HG03520 (cell line): ENCODE measurements around the gene EFCAB12.
A peak's percentile ranks its signal among the peaks of the same experiment; 100 is the strongest.
"Not testable (repeated sequence)": the region's sequence is repeated elsewhere in the genome, so short reads cannot be mapped to it uniquely, and the experiment has no call there.

ENCODE experiments used
- ATAC-seq: cut with Tn5 transposase; IDR thresholded peaks from one replicate; pipeline ENCODE4 v1.9.1; 2021; ENCODE audit warnings: mild to moderate bottlenecking, moderate library complexity; ENCODE audit not compliant: unreplicated experiment

The EFCAB12 gene

DNA sequence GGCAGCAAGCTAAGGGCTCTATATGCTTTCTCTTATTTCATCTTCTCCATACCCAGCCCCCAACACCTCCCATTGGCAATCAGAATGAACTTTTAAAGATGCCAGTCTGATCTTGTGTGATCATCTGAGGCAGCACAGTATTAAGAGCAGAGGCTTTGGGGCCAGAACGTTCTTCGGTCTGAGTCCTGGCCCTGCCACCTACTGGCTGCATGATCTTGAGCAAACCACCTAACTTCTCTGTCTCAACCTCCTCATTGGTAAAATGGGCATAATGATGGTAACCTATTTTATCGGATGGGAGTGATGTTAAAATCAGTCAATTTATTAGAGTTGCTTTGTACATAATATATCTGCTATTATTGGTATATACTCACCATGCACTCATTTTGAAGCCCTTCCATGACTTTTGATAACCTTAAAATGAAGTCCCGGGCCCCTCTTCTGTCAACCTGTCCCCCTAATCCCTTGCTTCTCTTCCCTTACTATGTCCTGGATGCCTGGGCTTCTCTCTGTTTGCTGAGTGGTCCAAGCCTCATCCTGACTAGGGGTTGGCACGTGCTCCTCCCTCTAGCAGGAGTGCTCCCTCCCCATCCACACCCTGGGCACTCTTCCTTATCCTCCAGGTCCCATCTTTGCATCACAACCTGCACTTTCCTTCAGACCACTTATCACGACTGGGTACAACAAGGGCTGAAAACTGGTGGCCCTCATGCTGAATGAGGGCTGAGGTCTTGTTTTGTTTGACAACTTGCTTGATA is 6.3 kb downstream of the EFCAB12 start:
- no peak for ATAC-seq

DNA sequence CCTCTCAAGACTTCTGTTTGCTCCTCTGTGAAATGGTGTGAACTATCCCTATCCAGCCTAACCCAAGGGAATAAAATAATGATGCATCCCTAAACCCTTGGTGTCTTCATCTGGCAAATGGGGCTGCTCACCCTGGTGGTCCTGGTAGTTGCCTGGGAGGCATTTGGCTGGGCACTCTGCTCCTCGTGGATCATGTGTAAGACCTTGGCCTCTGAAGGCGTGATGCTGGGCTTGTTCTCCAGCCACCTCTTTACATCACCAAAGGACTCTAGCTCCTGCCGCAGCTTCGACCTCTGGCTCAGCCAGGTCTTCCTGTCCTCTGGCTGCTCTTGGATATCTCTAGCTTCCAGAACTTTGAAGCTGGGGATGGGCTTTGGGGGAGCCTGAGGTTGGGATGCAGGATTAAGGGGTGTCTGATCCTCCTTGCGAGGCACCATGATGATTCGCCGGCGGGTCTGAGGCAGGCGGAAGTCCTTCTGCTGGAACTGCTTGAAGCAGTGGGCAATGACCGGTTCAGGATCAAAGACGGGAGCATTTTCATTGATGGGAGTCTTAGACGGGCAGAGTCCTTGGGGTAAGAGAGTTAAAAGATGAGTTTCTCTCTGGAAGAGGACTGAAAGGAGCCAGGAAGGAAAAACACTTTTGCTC is 7.1 kb downstream of the EFCAB12 start:
- ATAC-seq = no peak

DNA sequence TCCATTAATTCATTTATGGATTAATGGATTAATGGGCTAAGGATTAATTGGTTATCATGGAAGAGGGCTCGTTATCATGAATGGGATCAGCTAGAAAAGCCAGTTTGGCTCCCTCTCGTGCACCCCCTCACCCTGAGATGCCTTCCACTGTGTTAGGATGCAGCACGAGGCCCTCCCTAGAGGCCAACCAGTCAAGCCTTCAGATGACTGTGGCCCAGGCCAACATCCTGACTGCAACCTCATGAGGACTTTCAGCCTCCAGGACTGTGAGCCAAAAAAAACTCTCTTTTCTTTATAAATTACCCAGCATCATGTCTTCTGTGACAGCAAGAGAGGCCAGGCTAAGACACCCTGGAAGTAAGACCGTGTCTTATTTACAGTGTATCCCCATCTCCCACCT is 9.0 kb downstream of the EFCAB12 start:
- ATAC-seq = no peak

DNA sequence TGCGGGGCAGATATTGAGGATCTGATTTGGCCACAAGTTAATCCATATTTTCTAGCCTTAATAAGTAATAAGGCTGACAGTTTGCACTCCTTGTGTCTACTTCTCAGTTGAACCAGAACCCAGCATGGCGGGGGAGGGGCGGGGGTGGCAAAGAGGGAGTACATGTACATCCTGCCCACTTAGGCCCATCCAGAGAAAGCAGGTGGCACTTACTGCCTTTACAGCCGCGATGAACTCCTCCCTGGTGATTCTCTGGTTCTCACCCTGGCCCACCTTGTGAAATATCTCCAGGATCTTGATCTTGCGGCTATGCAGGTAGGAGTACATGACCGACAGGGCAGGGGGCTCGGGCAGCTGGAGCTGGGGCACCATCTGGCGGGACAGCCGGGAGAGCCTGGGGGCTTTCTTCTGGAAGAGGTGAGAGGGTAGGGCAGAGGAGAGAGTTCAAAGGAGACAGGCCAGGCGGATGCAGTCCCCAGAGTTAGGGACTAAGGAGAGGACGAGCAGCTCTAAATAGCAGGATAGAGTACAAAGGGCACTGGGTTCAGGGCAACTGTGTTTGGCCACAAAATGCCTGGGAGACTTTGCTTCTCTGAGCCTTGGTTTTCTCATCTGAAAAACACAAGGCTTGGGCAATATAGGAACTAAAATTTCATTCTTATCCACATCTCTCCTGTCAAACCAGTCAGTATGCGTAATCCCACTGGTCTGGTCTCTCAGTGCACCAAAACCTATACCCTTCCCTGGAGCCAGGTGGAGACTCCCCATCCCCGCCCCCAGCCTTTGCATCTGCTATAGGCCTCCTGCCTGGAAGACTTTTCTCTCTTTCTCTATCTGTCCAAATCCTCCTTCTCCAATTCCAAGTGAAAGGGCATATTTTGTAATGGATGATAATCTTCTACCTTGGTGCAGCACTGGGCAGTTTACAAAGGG is 10.1 kb downstream of the EFCAB12 start:
- ATAC-seq = no peak

DNA sequence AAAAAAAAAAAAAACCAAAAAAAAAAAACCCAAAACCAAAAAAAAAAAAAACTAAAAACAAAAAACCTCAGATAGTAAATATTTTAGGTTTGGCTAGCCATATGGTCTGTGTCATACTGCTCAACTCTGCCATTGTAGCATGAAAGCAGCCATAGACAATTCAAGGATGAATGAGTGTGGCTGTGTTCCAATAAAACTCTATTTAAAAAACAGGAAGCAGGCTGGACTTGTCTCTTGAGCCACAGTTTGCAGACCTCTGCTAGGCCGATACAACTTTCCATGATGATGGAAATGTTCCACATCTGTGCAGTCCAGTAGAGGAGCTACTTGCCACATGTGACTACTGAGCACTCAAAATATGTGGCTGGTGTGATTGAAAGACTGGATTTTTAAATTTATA is 11.1 kb downstream of the EFCAB12 start:
- ATAC-seq = no peak

DNA sequence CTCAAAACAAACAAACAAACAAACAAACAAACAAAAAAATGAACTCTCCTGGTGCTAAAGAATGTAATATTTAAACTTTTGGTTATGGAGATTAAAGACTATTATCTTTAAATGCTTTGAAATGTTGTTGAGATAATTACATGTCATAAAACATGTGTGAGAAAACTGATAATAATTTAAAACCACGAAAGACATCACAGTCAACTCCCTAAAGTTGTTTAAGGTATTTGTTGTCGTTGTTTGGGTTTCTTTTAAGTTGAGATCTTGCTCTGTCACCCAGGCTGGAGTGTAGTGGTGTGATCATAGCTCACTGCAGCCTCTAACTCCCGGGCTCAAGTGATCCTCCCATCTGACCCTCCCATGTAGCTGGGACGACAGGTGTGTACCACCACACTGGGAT is 12.0 kb downstream of the EFCAB12 start:
- ATAC-seq = no peak

DNA sequence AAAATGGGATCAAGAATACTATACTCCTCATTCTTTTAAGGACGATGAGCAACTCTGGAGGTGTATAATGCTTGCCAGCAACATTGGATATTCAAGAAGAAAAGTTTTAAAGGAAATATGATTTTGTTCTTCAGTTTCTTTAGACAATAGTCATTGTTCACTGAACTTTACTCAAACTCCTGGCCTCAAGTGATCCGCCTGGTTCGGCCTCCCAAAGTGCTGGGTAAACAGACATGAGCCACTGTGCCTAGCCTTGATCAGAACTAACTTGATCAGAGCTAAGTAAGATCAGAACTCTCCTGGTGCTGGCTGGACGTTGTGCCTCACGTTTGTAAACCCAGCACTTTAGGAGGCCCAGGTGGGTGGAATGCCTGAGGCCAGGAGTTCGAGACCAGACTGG is 12.6 kb downstream of the EFCAB12 start:
- ATAC-seq = no peak

DNA sequence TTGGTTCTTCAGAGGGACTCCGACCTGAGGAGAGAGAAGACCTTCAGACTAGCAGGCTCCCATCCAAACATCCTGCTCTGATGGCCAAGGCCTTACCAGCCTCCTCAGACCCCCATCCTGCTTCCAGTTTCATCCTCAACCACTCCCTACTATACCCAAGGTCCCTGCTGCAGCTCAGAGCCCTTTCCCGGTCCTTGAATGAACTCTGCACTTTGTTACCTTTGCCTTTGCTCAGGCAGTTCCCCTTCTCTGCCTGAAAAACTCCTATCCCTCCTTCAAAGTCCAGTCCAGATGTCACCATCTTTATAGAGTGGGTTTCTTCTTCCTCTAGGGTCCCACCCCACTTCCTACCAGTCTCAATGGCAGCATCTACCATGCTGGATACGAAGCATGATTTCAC is 13.1 kb downstream of the EFCAB12 start:
- no peak for ATAC-seq

DNA sequence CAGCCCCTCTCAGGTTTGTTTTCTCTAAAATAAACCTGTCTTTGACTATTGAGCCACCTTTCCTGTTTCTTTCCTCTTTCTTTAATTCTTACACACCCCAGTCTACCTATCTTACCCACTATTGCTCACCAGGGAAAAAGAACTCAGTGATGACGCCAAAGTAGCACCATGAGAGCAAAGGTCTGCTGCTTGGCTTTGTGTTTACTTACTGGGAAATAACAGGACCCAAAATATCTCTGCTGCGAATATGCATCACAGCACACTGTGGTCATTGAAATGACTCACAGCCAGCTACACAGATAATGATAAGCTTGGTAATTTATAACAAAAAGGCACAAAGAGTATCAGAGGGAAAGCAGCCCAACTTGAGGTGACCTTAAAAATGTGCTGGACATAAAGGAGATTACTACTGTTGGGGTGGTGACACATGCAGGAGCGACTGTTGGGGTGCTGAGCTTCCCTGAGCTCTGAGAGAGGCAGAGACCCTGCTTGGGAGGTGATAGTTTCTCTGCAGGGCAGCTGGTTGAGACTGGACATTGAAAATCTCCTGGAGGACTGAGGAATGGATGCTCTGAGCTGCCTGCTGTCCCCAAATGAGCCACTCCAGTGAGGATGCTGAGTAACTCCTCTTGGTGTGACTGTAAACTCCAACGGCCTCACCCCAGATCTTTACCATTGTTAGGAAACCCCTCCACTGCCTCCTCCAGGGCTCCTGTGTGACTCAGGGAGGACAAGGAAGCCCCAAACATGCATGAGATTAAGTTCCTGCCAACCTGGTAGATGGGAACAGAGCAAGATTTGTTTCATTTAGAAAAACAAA is 14.5 kb downstream of the EFCAB12 start:
- ATAC-seq = peak; percentile 72

DNA sequence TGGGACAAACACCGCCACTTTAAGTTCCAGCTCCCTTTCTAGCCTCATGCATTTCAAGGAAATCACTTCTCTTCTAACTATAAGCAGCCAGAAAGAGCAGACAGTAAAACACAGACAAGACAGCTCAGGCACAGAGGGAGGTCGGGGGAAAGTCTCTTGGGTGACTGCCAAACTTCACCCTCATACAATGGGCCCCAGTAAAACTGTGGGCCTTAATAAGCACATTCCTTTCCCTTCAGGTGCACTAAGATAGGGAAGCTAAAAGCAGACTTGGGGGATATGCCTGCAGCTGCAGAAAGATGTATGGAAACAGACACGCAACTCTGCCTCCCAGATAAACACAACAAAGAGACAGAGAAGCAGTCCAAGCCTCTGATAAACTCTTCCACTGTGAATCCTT is 15.2 kb downstream of the EFCAB12 start:
- not testable (repeated sequence) for ATAC-seq

DNA sequence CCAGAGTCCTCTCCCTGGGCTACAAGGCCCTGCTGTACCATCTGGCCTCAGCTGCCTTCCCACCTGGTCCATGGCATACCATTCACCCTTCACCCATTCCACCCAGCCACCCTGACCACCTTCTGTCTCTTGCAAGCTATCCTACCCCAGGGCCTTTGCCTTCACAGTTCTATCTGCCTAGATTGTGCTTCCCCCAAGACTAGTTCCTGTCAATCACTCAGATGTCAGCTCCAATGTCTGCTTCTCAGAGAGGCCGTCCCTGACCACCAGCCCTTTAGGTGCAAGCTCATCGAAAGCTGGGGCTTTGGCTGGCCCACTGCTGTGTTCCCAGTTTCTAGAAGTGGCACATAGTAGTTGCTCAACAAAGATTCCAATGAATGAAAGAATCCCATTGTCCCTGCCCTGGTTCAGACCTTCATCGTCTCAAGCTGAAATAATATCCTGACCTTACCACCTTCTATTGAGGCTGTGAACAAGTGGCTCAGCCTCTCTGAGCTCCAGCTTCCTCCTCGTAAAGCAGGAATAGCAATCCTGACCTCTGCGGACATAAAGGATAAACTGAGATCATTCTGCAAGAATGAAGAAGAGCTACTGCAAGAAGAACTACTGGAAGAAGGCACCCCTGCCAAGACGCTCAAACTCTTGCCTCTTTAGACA is 15.8 kb downstream of the EFCAB12 start:
- no peak for ATAC-seq

DNA sequence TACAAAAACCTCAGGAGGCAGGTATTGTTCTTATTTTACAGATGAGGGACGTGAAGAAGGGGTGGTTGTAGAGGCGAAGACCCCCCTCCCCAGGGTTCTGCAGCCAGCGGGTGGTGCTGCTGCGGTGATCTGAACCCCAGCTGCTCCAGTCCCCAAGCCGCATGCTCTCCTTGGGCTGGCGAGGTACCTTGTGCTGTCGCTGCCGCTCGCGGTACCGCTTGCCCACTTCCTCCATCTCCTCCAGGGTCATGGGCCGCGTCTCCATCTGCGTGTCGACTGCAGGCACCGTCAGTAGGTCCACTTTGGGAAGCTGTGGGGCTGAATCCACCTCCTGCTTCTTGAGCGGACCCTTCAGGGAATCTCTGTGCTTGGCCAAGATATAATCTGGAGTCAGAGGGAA is 17.5 kb downstream of the EFCAB12 start:
- ATAC-seq = no peak

DNA sequence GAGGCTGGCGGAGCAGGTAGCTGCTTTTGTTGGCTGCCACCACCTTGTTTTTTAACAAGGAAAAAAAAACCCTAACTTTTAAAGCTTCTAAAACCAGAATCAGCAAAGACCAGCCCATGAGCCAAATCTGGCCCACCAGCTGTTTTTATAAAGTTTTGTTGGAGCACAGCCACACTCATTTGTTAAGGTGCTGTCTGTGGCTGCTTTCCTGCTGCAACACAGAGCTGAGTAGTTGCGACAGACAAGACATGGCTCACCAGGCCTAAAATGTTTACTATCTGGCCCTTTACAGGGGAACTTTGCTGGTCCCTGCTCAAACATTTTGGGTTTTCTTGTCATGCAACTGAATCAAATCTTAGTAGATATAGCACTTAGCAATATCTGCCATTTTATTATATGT is 18.9 kb downstream of the EFCAB12 start:
- no peak for ATAC-seq

DNA sequence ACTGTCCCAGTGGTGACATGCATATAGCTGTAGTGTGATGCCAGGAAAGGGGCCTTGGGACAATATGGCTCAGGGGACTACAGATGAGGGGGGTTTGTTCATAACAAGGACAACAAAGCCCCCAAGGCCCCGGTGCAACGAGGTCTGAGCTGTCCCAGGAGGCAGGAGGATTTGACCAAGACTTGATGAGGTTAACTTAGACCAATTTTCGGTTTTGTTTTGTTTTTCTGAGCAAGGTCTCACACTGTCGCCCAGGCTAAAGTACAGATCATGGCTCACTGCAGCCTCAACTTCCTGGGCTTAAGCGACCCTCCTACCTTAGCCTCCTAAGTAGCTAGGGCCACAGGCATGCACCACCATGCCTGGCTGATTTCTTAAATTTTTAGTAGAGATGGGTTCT is 23.8 kb downstream of the EFCAB12 start:
- ATAC-seq = no peak

DNA sequence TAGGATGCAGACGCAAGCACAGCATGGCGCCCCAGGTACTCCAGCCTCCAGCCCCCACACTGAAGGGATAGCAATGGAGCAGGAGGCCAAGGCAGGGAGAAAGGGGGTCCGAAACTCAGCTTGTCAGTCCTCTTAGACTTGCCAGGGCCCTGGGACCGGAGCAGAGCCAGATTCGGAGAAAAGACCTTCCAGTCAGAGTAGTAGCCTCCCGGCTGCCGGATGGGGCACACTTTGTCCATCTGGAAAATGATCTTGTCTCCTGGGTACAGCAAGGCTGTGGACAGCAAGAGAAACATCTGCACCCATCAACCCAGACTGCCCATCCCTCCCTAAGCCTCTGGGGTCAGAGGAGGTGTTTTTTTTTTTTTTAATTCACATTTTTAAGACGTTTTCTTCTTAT is 24.3 kb downstream of the EFCAB12 start:
- ATAC-seq = no peak

DNA sequence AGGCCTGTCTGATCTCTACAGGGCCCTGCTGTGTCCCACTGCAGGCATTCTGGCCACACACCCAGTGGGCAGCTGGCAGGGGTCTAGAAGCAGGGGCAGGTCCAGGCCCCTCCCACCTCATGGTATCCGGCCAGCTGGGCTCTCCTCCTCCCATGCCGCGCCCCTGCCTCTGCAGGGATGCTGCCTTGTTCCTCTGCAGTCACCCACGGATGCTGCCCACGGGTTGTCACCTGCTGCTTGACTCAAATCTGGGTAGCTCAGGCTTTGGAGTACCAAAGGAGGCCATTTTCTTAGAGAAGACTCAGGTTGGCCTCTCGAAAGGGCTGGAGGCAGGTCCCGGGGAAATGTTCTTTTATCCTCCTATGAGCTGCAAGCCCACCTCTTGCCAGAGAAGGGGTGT is 25.0 kb downstream of the EFCAB12 start:
- ATAC-seq = no peak

DNA sequence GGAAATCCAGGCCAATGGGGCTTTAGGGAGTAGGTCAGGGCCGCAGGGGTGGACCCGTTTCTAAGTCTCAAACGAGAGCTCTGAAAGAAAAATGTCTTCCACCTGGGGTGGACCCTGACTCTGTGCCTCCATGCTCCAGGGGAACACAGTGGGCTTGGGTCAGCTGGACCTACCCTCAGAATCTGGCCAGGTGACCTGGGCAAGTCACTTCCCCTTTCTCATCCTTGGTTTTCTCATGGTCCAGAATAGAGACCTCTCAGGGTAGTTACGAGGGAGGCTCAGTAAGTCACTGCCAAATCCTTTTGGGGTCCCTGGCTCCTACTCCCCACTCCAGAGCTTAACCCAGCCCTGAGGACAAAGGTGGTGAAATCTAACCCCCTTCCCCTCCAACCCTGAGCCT is 25.8 kb downstream of the EFCAB12 start:
- ATAC-seq = no peak

DNA sequence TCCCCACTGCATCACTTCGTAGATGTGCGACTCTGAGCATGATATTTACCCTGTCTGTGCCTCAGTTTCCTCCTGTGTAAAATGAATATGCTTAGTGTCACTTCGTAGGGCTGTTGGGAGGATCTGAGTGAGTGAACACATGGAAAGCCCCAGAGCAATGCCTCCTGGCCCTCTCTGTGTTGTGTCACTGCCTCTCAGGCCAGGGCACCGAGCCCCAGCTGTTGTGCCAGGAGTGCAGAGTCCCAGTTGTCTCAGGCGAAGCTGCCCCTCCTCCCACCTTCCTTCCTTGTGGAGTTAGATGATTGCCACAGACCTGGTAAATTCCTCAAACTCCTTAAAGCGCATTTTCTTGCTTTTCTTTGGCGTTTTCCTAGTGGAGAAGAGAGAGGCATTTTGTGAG is 26.2 kb downstream of the EFCAB12 start:
- ATAC-seq = no peak

DNA sequence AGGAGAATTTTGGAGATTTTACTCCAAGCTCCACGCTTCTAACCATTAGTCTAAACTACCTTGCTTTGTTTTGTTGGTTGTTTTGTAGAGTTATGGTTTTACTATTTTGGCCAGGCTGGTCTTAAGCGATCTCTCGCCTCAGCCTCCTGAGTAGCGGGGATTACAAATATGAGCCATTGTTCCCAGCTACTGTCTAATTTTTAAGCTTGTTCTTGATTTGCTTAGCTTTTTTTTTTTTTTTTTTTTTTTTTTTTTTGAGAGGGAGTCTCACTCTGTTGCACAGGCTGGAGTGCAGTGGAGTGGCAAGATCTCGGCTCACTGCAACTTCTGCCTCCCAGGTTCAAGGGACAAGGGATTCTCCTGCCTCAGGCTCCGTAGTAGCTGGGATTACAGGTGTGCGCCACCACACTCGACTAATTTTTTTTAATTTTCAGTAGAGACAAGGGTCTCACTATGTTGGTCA is 28.5 kb downstream of the EFCAB12 start:
- no peak for ATAC-seq
